Stimulated activated CD4-positive, alpha-beta T cell treated with anti-CD3 and anti-CD28 coated beads, Interleukin-1b, Interleukin-23, amount 100 ng/mL, for 24 hours (primary cell): ENCODE results near the gene DLGAP1.
"Not testable (repeated sequence)": the region's sequence is repeated elsewhere in the genome, so short reads cannot be mapped to it uniquely, and the experiment has no call there.

Experiments
- DNase-seq, 4 experiments: peaks; one replicate each; pipeline ENCODE4 v3.0.0-alpha.2; 2020; ENCODE audit warnings: low read depth in 4 of 4, low spot score in 1 of 4

Gene DLGAP1

GRCh38 chr18:3666526-3667254 is 788.4 kb downstream of the DLGAP1 start:
- no peak for DNase-seq

GRCh38 chr18:3665780-3666525 is 789.2 kb downstream of the DLGAP1 start:
- peak; percentile 52 to 63 (median 54) for DNase-seq

GRCh38 chr18:3665204-3665603 is 789.9 kb downstream of the DLGAP1 start:
- DNase-seq: no peak

- no peak for DNase-seq
Measured at GRCh38 chr18:3664563-3665178, 790.4 kb downstream of the DLGAP1 start.

- DNase-seq: no peak
Measured at GRCh38 chr18:3663870-3664512, 791.1 kb downstream of the DLGAP1 start.

- DNase-seq: no peak
Measured at GRCh38 chr18:3661989-3662388, 793.1 kb downstream of the DLGAP1 start.

- no peak for DNase-seq
Measured at GRCh38 chr18:3660739-3661515, 794.2 kb downstream of the DLGAP1 start.

GRCh38 chr18:3658529-3658928 is 796.6 kb downstream of the DLGAP1 start:
- no peak for DNase-seq

- DNase-seq: no peak
Measured at GRCh38 chr18:3655254-3656050, 799.7 kb downstream of the DLGAP1 start.

- no peak for DNase-seq
Measured at GRCh38 chr18:3654442-3655253, 800.5 kb downstream of the DLGAP1 start.

- no peak for DNase-seq
Measured at GRCh38 chr18:3653851-3654441, 801.2 kb downstream of the DLGAP1 start.

GRCh38 chr18:3653263-3653850 is 801.8 kb downstream of the DLGAP1 start:
- DNase-seq: no peak

GRCh38 chr18:3652380-3653262 is 802.5 kb downstream of the DLGAP1 start:
- DNase-seq: peak; percentile 40 to 70 (median 46)

GRCh38 chr18:3651266-3651665 is 803.8 kb downstream of the DLGAP1 start:
- DNase-seq: no peak

GRCh38 chr18:3650521-3651042 is 804.5 kb downstream of the DLGAP1 start:
- DNase-seq: not testable (repeated sequence)

GRCh38 chr18:3649633-3650426 is 805.3 kb downstream of the DLGAP1 start:
- DNase-seq: no peak
